Kidney capillary endothelial cell (primary cell): ENCODE data around the gene CCDC90B.
"Not testable (repeated sequence)": the region's sequence is repeated elsewhere in the genome, so short reads cannot be mapped to it uniquely, and the experiment has no call there.

Experiments
- DNase-seq: peaks from one replicate; pipeline ENCODE4 v3.0.0-alpha.2; 2018; ENCODE audit warnings: low spot score

Gene CCDC90B

DNA sequence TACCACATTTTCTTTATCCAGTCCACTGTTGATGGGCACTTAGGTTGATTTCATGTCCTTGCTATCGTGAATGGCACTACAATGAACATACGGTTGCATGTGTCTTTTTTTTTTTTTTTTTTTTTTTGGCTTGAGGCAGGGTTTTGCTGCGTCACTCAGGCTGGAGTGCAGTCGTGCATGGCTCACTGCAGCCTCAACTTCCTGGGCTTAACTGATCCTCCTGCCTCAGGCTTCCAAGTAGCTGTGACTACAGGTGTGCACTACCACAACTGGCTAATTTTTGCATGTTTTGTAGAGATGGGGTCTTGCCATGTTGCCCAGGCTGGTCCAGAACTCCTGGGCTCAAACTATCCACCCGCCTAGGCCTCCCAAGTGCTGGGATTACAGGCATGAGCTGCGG is 1.5 kb upstream of the CCDC90B start:
- no peak for DNase-seq

DNA sequence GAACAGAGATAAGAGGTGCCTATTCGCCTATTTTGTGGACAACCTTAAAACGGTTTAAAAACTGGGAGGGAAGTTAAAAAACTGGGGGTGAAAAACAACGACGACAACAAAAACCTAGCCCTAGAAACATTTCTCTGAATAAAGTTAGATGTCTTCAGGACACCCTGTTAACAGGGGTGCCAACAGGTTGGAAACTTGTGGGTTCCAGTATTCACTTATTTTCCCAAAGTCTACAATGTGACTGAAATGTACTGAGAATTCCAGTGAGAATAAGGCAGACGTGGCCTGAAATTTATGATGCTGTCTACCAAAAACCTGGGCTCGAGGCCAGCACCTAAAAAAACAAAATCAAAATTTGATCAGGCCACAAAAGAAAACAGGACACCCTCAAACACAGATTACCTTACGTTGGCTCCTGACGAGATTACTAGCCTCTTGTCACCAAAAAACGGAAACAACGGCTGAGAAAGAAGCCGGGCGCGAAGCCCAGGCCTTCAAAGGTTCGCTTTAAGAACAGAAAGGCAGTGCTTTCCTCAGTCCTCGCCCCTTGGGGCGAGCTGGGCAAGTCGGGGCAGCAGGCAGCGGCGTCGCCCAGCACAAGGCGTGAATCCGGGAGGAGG is 906 bp downstream of the CCDC90B start:
- DNase-seq = peak; percentile 5

DNA sequence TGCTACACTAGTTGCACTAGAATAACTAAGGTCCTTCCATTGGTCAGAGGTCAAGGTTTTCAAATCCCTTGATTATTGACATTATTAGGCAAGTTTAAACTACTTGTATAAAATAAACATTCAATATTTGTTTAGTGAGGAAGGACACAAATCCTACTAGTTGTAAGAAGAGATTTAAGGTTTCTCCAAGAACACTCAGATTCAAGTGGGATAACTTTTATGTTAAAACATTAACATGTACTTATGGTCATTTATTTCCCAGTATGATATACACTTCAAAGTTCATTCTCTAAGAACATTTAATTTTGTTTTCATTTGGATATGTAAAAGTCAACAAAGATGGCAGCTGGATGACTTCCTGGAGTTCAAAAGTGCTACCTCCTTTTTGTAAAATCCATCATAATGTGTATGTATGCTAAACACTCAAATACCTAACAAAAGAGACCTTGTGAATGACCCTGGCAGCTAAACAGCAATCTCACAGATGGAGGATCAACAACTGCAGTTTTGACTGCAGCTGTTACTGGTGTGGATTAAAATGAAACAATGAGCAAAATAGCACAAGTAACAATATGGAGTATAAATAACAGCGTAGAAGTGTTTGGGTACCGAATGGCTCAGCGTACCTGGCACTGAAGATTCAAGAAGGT is 1.5 kb downstream of the CCDC90B start:
- no peak for DNase-seq

DNA sequence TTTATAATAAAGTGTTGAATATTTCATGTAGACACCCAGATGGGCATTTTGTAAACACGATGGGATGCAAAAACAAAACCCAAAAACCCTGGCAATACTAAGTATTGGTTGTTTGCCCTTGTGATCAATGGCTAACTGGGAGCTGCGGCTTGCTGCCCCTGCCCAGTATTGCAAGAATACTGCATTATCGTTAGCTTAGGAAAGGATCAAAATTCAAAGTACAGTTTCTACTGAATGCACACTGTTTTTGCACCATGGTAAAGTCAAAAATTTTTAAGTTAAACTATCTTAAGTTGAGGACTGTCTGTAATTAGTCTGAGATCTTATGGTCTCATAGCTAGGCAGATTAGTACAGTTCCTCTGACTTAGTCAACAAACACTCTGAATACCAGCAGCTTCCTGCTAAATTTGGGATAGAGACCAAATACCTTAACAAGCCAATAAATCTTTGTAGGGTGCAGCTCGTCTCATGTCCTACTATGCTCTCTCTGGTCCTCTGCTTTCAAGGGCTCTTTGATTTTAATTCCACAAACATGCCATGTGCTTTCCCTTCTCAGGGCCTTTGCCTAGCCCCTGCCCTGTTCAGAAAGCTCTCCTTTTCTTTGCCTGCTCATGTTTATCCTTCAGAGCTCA is 4.0 kb downstream of the CCDC90B start:
- no peak for DNase-seq

DNA sequence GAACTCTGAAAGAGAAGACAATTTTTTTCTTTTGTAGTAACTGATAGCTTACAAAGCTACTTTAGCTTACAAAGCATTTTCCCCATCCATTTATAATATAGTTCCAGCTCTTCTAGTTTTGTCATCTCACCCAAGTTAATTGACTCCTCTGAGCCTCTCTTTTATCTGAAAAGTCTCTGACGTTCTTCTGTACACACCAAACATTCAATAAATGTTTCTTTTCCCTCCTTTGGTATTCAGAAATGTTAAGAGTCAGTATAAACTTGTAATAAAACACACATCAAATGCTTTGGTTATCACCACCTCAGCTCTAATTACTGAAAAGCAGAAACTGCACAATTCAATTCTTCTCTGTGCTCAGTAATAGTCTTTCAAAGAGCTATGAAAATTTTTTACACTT is 5.9 kb downstream of the CCDC90B start:
- no peak for DNase-seq

DNA sequence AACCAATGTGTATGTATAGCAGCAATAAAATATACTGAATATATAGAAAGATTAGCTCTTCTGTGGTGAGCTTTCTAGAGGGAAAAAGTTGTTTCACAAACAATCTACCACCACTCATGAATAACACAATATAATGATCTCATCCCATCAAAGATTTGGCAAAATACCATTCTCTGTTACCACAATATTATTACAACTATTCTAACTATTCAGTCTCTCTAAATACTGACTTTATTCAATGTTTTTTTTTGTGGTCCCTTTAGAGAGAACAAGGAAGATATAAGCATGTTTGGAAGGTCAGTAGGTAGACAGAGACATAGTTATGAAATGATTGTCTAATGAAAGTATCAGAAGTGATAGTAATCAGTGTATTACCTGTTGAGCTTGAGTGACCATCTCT is 7.8 kb downstream of the CCDC90B start:
- DNase-seq = no peak

DNA sequence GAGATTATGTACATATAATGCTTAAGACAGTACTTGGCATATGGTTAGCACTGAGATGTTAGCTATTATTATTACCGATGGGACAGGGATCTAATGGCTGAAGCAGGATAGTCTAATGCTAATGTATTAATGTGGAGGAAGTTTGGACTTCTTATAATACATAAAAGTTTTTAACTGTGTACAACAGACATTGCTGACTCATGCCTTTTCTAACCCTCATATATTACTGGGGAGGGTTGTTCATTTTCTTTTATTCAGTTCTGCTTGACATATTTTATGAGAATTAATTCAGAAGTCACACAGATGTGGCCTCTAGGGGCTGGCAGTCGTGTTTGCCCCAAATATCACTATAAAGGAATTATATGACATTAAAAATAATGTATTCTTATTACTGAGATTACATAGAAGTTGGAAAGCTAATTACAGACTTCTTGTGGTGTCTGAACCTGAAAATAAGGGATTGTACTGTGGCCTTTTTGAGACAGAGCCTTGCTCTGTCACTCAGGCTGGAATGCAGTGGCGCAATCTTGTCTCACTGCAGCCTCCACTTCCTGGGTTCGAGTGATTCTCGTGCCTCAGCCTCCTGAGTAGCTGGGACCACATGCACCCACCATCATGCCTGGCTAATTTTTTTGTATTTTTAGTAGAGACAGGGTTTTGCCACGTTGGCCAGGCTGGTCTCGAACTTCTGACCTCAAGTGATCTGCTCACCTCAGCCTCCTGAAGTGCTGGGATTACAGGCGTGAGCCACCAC is 10.1 kb downstream of the CCDC90B start:
- DNase-seq = no peak

DNA sequence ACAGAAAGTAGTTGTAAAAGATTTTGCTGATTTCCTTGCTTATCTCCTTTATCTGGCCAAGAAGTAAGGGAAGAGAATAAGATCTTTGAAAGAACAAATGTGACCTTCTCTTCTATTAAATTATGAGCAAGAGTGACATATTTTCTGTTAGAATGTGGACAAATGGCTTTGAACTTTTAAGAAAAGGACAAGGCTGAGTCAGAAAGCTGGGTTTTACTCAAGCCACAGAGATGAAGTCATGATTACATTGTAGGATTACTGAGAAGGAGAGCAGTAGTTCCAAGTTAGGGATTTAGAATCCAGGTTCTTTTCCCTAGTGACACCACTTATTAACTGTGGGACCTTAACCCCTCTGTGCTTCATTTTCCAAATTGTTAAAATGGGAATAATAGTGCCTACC is 13.5 kb downstream of the CCDC90B start:
- no peak for DNase-seq

DNA sequence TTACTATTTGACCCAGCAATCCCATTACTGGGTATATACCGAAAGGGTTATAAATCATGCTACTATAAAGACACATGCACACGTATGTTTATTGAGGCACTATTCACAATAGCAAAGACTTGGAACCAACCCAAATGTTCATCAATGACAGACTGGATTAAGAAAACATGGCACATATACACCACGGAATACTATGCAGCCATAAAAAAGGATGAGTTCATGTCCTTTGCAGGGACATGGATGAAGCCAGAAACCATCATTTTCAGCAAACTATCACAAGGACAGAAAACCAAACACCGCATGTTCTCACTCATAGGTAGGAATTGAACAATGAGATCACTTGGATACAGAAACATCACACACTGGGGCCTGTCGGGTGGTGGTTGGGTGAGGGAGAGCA is 14.4 kb downstream of the CCDC90B start:
- DNase-seq = not testable (repeated sequence)

DNA sequence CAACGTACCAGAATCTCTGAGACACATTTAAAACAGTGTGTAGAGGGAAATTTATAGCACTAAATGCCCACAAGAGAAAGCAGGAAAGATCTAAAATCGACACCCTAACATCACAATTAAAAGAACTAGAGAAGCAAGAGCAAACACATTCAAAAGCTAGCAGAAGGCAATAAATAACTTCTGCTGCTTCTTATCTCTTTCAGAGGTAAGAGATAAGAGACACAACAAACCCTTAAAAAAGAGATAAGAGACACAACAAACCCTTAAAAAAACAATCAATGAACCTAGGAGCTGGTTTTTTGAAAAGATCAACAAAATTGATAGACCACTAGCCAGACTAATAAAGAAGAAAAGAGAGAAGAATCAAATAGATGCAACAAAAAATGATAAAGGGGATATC is 17.1 kb downstream of the CCDC90B start:
- not testable (repeated sequence) for DNase-seq

DNA sequence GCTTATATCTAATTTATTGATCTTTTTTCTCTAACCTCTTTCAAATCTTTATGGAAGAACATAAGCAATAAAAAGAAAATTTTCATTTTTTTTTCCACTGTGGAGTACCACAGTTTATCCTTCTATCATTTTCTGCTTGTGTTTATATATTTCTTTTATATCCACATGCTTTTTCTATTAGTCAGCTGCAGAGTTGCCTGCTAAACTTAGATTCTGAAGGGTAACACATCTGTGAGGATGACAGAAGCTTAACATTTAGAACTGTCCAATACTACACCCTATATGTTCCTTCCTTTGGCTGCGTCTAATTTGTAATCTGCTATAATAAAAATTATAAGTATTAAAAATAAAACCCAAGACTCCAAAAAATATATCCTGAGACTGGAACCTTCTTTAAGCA is 20.8 kb downstream of the CCDC90B start:
- no peak for DNase-seq

DNA sequence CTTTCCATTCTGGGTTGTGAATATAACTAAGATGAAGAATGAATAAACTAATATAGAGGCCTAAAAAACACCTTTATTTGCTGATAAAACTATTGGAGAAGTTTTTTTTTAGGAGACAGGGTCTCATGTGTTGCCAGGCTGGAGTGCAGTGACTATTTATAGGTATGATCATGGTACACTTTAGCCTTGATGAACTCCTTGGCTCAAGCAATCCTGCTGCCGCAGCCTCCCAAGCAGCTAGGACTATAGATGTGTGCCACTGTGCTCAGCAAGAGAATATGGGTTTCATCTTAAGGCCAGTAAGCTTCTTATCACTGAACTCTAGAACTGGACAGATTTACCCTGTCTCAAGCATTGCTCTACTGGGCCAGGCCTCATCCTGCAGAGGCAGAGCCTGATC is 26.6 kb downstream of the CCDC90B start:
- DNase-seq = no peak

DNA sequence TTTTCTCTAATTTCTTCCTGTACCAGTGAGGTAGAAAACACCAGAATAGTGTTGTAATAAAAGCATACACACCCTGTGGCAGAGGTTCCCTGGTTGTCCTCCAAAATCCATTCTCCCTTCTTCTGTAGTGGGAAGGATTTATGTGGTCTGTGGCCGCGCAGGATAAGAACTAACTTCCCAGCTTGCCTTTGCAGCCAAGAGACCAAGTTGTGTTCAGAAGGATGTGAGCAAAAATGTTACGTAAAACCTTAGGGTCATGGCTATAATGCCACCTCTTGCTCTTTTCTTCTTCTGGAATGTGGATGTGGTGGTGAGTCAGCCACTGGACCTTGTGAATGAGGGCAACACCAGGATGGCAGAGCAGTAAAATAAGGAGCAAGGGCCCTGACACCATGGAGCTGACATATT is 28.4 kb downstream of the CCDC90B start:
- DNase-seq = peak; percentile 39

DNA sequence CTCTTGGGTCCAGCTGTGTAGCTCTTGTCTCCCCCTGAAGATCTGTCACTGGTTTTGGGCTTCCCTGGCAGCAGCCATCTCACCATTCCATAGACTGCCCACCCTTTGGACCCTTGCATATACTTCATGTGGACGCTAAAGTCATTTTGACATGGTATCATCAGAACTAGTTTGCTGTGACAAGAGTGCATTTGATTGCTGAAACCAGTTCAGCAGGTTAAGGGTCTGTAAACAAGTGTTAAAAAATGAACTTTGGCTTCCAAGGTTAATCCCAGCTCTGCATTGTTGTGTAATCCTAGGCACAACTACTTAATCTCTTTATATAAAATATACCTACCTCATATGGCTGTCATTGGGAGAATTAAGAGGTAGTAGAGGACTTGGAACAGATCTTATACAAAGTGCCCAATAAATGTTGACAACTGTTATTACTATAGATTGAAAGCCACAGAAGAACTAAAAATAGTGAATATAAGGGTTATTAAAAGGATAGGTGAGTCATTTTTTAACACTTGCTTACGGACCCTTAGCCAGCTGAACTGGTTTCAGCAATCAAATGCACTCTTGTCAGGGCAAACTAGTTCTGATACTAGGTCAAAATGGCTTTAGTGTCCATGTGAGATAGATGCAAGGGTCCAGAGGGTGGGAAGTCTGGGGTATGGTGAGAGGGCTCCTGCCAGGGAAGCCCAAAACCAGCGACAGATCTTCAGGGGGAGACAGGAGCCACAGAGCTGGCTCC is 29.4 kb downstream of the CCDC90B start:
- DNase-seq = no peak

DNA sequence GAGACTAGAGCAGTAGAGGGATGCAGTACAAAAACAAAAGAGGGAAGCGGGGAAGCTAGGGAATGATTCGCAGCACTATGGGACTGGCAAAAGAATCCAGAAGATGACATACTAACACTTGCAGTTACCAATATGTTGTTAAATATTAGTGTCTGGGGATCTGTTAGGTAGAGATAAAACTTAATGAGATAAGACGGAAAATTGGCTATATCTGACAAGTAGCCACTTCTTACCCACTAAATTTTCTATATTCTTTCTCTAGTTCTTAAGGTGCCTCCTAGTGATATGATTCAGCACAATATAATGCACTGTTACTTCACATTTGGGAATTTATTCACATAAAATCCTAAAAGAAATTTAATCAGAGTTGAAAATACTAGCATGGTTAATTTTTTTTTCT is 30.8 kb downstream of the CCDC90B start:
- DNase-seq = no peak

DNA sequence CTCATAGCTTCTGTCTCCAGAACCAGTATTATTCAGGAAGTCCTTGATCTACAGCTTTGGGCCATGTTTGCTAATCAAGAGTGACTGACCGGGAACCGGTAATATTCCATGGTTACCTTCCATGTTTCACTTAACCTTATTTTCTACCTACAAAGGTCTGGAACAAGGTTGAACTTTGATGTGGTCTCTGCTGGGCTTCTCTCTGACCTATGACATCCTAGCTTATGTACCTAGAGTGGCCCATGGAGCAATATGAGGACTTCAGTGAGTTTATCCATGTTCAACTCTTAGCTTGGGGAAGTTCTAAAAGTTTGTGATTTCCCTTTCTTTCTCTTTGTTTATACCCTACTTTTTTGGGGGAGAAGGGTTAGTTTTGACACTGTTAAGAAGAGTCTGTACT is 33.2 kb downstream of the CCDC90B start:
- no peak for DNase-seq

DNA sequence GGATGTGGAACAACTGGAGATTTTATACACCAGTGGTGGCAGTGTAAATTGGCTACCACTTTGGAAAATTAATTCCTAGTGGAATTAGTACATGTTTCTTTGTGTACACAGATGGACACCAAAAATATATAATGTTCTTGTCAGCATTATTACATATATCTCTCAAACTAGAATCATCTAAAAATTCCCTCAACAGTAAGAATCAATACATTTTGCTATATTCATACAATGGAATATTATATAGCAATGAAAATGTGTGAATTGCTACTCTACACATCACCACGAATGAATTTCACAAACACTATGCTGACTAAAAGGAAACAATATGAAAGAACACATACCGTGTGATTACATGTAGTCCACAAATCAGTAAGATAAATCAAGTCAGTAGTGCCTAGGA is 33.9 kb downstream of the CCDC90B start:
- DNase-seq = no peak

DNA sequence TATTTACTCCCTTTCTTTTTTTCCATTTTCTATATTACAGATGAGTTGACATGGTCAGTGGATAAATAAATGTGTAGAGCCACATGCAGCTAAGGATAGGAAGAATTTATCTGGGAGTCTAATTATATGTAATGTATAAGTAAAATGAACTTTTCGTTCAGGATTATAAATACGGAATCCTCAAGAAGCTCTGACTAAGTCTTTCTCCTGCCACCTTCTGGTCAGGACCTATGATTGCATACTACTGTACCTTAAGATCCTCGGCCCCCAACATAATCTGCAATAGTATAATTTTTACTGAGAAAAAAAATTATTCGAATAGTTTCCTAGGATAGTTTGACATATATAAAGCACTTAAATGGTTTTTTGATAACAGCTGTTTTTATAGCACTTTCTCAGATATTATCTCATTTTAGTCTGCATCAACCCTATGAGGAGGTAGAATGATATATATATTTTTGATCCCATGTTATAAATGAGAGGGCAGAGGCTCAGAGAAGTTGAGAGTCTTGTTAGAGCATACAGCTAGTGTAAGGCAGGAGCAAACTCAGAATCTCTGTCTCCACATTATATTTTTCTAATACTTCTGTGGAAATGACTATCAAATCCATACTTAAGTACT is 36.1 kb downstream of the CCDC90B start:
- DNase-seq = peak; percentile 36

DNA sequence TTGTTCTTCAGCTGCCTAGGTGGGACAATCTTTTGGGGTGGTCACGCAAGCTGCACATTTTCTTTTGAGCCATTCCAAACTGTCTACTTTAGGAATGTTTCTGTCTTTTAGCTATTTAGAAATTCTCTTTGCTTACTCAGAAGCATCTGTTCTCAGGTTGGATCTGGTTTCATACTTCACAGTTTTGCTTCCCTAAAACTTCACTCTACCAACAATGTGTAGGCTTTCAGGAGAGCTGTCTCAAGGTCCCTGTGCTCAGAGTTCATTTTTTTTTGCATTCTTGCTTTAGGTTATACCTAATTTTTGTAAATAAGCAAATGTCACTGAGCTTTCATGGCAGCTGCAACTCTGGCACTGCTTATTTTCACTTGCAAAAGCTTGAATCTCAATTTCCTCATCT is 36.7 kb downstream of the CCDC90B start:
- DNase-seq = no peak

DNA sequence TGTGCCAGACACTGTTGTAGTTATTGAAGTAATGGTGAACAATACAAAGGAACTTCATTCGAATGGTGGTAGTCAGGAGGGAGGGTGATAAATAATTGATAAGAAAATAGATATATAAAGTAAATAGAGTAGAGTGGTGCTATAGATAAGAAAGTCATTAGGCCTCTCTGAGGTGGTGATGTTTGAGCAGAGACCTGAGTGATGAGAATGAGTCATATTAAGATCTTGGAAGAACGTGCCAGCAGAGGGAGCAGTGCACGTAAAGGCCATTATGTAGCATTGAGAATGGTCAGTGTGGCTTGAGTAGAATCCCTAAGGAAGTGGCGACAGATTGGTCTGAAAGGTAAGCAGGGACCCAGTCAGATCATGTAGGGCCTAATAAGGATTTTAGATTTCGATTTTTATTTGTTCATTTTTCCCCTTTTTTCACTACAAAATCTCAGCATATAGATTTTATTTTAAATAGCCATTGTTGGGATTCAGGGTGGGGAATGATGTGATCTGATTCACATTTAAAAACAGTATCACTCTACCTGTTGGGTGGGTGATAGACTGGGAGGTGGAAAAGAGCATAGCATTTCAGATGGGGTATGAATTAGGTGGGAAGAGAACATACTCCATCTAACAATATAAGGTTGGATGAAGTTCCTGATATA is 44.7 kb downstream of the CCDC90B start:
- DNase-seq = peak; percentile 66

DNA sequence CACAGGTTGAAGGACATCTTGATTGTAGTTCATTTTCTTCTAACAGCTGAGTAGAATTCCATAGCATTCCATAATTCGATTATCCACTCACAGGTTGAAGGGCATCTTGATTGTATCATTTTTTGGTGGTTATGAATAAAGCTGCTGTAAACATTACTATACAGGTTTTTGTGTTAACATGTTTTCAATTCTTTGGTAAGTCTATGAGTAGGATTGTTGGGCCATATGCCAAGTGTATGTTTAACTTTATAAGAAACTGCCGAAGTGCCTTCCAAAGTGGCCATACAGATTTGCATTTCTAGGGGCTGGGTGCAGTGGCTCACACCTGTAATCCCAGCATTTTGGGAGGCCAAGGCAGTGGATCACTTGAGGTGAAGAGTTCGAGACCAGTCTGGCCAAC is 48.1 kb downstream of the CCDC90B start:
- no peak for DNase-seq
